NT2/D1 (cell line): Measurements from ENCODE around the gene MSRB3.

ENCODE experiments used
- DNase-seq: peaks from one replicate; pipeline ENCODE4 v3.0.0-alpha.2; 2011; ENCODE audit warnings: low read depth, low spot score
- H3K27me3 ChIP-seq: 2 replicates; pipeline ENCODE4 v1.6.0; 2011; ENCODE audit warnings: mild to moderate bottlenecking; ENCODE audit not compliant: insufficient read length, insufficient read depth
- H3K36me3 ChIP-seq: 2 replicates; pipeline ENCODE4 v1.6.1; 2011; ENCODE audit warnings: mild to moderate bottlenecking, low read length, mixed read lengths; ENCODE audit not compliant: insufficient read depth, insufficient read length
- H3K4me1 ChIP-seq: 2 replicates; pipeline ENCODE4 v1.5.1; 2011; ENCODE audit not compliant: insufficient read depth, insufficient read length
- H3K4me3 ChIP-seq: 2 replicates; pipeline ENCODE4 v1.5.1; 2011; ENCODE audit warnings: low read depth; ENCODE audit not compliant: insufficient read length
- H3K9ac ChIP-seq: 2 replicates; pipeline ENCODE4 v1.6.0; 2011; ENCODE audit warnings: low read depth; ENCODE audit not compliant: insufficient read length
- H3K9me3 ChIP-seq: 2 replicates; pipeline ENCODE4 v1.5.1; 2011; ENCODE audit warnings: mild to moderate bottlenecking, low read length; ENCODE audit not compliant: insufficient read depth
- SUZ12 ChIP-seq: IDR thresholded peaks from 2 replicates; pipeline ENCODE4 v1.6.1; 2011; ENCODE audit not compliant: insufficient read length, insufficient read depth; ENCODE audit errors: extremely low read depth
- YY1 ChIP-seq: IDR thresholded peaks from 2 replicates; pipeline ENCODE4 v1.6.1; 2011; ENCODE audit not compliant: insufficient read length, insufficient read depth
- ZNF274 ChIP-seq: IDR thresholded peaks from 2 replicates; pipeline ENCODE4 v1.6.1; 2011; ENCODE audit warnings: mild to moderate bottlenecking, low read depth, low read length

Gene MSRB3

GRCh38 chr12:65318186-65318685 lies 39.8 kb downstream of the MSRB3 start:
- DNase-seq: no peak
- TF ChIP-seq YY1: no peak
- no peak for TF ChIP-seq ZNF274
- no peak for TF ChIP-seq SUZ12
- Histone ChIP-seq H3K9ac (no peak overlapping the region), H3K4me3 (no peak overlapping the region), H3K4me1 (no peaks in the 10 kb centered on the region), H3K9me3 (no peaks in the 10 kb centered on the region), H3K27me3 (no peaks in the 10 kb centered on the region), H3K36me3 (no peaks in the 10 kb centered on the region)

DNA sequence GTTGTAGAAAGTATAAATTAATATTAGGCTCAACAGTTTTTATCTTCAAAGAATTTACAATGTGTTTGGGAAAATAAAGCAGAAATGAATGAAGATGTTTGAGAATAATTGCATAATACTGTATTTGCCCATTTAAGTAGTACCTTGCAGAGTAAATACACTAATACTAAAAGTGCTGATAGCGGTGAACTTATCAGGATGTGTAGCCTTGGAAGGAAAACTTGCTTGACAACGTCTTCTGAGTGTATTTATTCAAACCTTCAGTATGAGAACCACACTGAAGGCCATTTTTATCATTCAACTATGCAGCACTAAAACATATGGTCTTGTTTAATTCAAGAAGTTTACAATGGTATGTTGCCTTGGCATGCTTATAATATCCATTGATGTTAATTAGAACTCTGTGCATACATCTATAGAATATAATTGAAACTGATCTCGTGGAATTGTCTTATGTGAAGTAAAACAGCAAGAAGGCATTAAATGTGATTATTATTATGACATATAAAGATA lies 41.3 kb downstream of the MSRB3 start:
- H3K9me3 ChIP-seq: no peaks in the 10 kb centered on the region
- H3K4me1 ChIP-seq: no peaks in the 10 kb centered on the region
- H3K36me3 ChIP-seq: no peaks in the 10 kb centered on the region
- no peak for TF ChIP-seq ZNF274
- no peak for TF ChIP-seq YY1
- TF ChIP-seq SUZ12: no peak
- H3K27me3 ChIP-seq: no peaks in the 10 kb centered on the region
- H3K9ac ChIP-seq: no peak overlapping the region
- no peak for DNase-seq
- H3K4me3 ChIP-seq: no peak overlapping the region

DNA sequence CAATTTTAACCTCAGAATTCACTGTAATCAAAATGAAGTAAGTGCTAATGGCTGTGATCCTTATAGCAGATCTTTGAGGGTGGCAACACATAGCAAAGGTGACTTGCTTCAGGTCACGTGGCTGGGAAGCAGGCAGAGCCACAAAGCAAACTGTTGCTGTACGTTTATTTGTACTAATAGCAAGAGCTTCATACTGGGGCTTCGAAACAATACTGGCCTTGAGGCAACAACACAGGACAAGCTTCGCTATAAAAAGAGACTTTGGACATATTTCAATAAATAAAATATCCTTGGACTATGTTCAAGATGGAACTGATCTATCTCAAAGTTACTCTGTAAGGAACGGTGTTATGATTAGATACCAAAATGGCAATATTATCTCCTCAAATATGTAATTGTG lies 44.6 kb downstream of the MSRB3 start:
- Histone ChIP-seq H3K9ac (no peak overlapping the region), H3K4me3 (no peak overlapping the region), H3K9me3 (no peaks in the 10 kb centered on the region), H3K27me3 (no peaks in the 10 kb centered on the region), H3K36me3 (no peaks in the 10 kb centered on the region), H3K4me1 (no peaks in the 10 kb centered on the region)
- DNase-seq: no peak
- no peak for TF ChIP-seq YY1
- TF ChIP-seq ZNF274: no peak
- no peak for TF ChIP-seq SUZ12

GRCh38 chr12:65324056-65324455 lies 45.6 kb downstream of the MSRB3 start:
- no peak for DNase-seq
- Histone ChIP-seq H3K36me3 (no peaks in the 10 kb centered on the region), H3K27me3 (no peaks in the 10 kb centered on the region), H3K9me3 (no peaks in the 10 kb centered on the region), H3K9ac (no peak overlapping the region), H3K4me1 (no peaks in the 10 kb centered on the region), H3K4me3 (no peak overlapping the region)
- no peak for TF ChIP-seq YY1
- TF ChIP-seq ZNF274: no peak
- TF ChIP-seq SUZ12: no peak

GRCh38 chr12:65324551-65324950 lies 46.1 kb downstream of the MSRB3 start:
- no peak for DNase-seq
- no peaks in the 10 kb centered on the region for H3K9me3 ChIP-seq
- no peak overlapping the region for H3K9ac ChIP-seq

DNA sequence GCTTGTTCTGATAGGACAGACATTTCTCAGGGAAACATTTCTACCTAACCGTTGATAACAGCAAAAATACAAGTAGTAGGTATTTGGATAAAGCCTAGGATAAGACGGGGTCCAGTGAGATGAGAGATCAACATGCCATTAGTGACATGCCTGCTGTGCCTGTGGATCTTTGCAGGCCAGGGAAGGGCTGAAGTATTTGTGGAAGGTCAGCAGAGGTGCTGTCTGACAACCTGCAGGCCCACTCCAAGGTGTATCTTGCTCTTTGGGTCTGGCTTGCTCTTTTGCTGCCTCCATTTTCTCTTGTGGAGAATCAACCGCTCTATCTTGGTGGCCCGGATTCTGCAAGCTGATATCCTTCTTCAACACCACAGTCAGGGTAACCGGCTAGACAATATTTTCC lies 46.7 kb downstream of the MSRB3 start:
- H3K4me3 ChIP-seq: no peak overlapping the region
- no peaks in the 10 kb centered on the region for H3K9me3 ChIP-seq
- no peaks in the 10 kb centered on the region for H3K36me3 ChIP-seq
- DNase-seq: no peak
- H3K27me3 ChIP-seq: no peaks in the 10 kb centered on the region
- TF ChIP-seq YY1 (no peak), SUZ12 (no peak), ZNF274 (no peak)
- no peak overlapping the region for H3K9ac ChIP-seq
- H3K4me1 ChIP-seq: no peaks in the 10 kb centered on the region

More at GRCh38 chr12:65324551-65324950, 46.1 kb downstream of the MSRB3 start:
- H3K4me1 ChIP-seq: no peaks in the 10 kb centered on the region
- H3K27me3 ChIP-seq: no peaks in the 10 kb centered on the region
- no peaks in the 10 kb centered on the region for H3K36me3 ChIP-seq
- TF ChIP-seq SUZ12 (no peak), ZNF274 (no peak), YY1 (no peak)
- no peak overlapping the region for H3K4me3 ChIP-seq

DNA sequence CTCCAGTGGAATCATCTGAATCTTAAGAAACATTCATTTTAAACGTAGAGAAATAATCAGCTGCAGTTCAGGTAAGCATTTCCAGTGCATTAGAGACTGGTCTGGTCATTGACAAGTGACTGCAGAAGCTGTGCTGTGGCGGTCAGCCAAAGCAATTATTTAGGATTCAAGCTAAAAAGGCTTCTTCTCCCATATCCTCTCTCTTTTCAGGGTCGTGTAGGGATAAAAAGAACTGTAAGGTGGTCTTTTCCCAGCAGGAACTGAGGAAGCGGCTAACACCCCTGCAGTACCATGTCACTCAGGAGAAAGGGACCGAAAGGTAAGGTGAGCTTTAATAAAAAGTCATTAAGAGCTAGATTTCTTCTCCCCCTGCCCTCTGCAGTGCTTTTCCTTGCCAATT lies 48.1 kb downstream of the MSRB3 start:
- peaks cover 1% of the 10 kb centered on the region for H3K36me3 ChIP-seq
- no peak overlapping the region for H3K9ac ChIP-seq
- H3K4me3 ChIP-seq: no peak overlapping the region
- no peaks in the 10 kb centered on the region for H3K27me3 ChIP-seq
- no peaks in the 10 kb centered on the region for H3K9me3 ChIP-seq
- DNase-seq: no peak
- H3K4me1 ChIP-seq: no peaks in the 10 kb centered on the region
- TF ChIP-seq YY1: no peak
- no peak for TF ChIP-seq SUZ12
- no peak for TF ChIP-seq ZNF274
